Central memory CD8-positive, alpha-beta T cell (primary cell): ENCODE measurements around the gene ADARB1.

Experiments
- ATAC-seq: fragments of 150-1000 bp; cut with Tn5 transposase; replicated peaks from 2 replicates; pipeline ENCODE4 v1.10.0; 2022; ENCODE audit warnings: mild to moderate bottlenecking, moderate FRiP score, moderate number of reproducible peaks; ENCODE audit not compliant: poor library complexity, severe bottlenecking; ENCODE audit errors: extremely low read depth
- DNase-seq, 2 donors: peaks; one replicate each; pipeline ENCODE4 v3.0.0; 2021; ENCODE audit warnings: low spot score in 2 of 2
- H3K27ac Mint-ChIP-seq: one replicate; pipeline ENCODE4 v1.8.0; 2022; ENCODE audit warnings: low read depth, mild to moderate bottlenecking, moderate library complexity, mixed read lengths
- H3K27me3 Mint-ChIP-seq: one replicate; pipeline ENCODE4 v1.8.0; 2022; ENCODE audit warnings: mixed read lengths
- H3K36me3 Mint-ChIP-seq: one replicate; pipeline ENCODE4 v1.8.0; 2022; ENCODE audit warnings: mild to moderate bottlenecking, moderate library complexity, mixed read lengths; ENCODE audit not compliant: insufficient read depth
- H3K4me1 Mint-ChIP-seq: one replicate; pipeline ENCODE4 v1.8.0; 2022; ENCODE audit warnings: mixed read lengths
- H3K4me3 Mint-ChIP-seq: one replicate; pipeline ENCODE4 v1.8.0; 2022; ENCODE audit warnings: mild to moderate bottlenecking, moderate library complexity, mixed read lengths
- H3K9me3 Mint-ChIP-seq: one replicate; pipeline ENCODE4 v1.8.0; 2022; ENCODE audit warnings: mixed read lengths

The ADARB1 gene

GRCh38 chr21:45204395-45204794 is 130.0 kb downstream of the ADARB1 start:
- H3K27me3 Mint-ChIP-seq: no peaks in the 10 kb centered on the region
- ATAC-seq (no peak), DNase-seq (no peak)
- no peak overlapping the region for H3K27ac Mint-ChIP-seq
- H3K4me3 Mint-ChIP-seq: no peak overlapping the region
- peaks cover 39% of the 10 kb centered on the region for H3K4me1 Mint-ChIP-seq
- H3K36me3 Mint-ChIP-seq: peaks cover 14% of the 10 kb centered on the region
- no peaks in the 10 kb centered on the region for H3K9me3 Mint-ChIP-seq

DNA sequence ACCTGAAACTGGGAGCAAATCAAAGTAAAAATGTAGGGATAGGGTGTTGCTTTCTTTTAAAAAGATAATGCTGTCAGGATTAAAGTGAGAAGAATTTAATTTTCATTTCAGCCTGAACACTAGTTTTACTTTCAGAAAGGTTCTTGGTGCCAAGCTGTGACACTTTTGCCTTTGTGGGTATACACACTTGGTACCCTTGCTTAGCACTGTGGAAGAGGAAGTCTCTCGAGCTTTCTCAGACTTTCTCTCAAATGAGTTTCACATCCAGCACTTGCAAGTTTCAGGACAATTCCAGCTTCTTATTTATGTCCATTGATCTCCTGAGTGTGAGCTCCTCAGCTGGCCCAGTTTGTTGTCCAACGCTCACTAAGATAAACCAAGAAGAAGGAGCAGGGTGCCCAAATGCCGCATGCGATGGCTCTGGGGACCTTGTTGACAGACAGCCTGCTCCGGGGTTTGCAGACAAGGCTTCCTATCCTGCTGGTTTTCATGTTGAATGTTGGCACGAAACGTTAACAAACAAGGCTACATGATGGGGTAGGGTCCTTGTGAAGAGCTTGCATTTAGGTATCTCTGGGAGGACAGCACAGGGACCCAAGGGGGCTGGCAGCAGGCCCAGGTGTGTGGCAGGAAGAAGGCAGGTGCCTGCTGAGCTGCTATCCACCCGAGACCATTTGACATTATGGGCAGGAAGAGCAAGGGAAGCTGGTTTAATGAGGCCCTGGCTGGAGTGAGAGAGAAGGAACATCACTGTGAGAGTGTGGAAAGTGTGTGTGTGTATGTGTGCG is 133.7 kb downstream of the ADARB1 start:
- peaks cover 39% of the 10 kb centered on the region for H3K4me1 Mint-ChIP-seq
- peaks cover 16% of the 10 kb centered on the region for H3K36me3 Mint-ChIP-seq
- H3K27ac Mint-ChIP-seq: peak overlapping the region; percentile 61
- DNase-seq (no peak), ATAC-seq (peak; percentile 52)
- no peaks in the 10 kb centered on the region for H3K9me3 Mint-ChIP-seq
- no peaks in the 10 kb centered on the region for H3K27me3 Mint-ChIP-seq
- H3K4me3 Mint-ChIP-seq: peak overlapping the region; percentile 23

DNA sequence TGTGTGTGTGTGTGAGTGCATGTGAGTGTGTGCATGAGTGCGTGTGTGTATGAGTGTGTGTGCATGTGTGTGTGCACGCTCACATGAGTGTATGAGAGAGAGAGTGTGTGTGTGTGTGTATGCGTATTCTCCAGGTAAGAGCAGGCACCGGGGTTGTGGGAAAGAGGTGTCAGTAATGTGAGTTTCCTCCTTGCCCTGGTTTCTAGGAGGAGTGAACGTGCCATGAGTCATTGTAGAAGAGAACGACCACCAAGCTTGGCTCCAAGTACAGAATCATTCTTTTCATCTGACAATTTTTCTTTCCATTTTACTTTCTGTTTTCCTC is 134.2 kb downstream of the ADARB1 start:
- Mint-ChIP-seq H3K9me3 (no peaks in the 10 kb centered on the region), H3K4me1 (peaks cover 34% of the 10 kb centered on the region), H3K4me3 (peak overlapping the region; percentile 17), H3K27me3 (no peaks in the 10 kb centered on the region), H3K36me3 (peaks cover 16% of the 10 kb centered on the region), H3K27ac (peak overlapping the region; percentile 61)
- DNase-seq (no peak), ATAC-seq (peak; percentile 28)

DNA sequence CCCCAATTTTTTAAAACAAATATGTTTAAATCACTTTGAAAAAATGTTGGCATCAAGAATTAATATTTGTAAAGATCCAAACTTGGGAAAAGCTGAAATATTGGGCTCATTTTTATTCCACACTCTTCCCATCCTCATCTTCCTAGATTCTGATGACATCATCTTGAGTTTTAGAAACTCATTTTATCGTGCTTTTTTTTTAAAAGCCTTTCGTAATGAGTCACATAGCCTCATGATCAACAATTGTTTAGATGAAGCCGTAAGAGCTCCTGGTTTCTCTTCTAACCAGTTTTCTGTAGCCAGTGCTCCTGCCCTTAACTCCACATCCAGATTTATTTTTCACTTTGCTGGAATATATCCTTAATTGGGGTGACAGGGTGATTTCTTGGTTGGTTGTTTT is 134.7 kb downstream of the ADARB1 start:
- DNase-seq (no peak), ATAC-seq (no peak)
- H3K4me3 Mint-ChIP-seq: no peak overlapping the region
- no peaks in the 10 kb centered on the region for H3K27me3 Mint-ChIP-seq
- no peaks in the 10 kb centered on the region for H3K9me3 Mint-ChIP-seq
- H3K4me1 Mint-ChIP-seq: peaks cover 34% of the 10 kb centered on the region
- peak overlapping the region; percentile 24 for H3K27ac Mint-ChIP-seq
- H3K36me3 Mint-ChIP-seq: peaks cover 16% of the 10 kb centered on the region

DNA sequence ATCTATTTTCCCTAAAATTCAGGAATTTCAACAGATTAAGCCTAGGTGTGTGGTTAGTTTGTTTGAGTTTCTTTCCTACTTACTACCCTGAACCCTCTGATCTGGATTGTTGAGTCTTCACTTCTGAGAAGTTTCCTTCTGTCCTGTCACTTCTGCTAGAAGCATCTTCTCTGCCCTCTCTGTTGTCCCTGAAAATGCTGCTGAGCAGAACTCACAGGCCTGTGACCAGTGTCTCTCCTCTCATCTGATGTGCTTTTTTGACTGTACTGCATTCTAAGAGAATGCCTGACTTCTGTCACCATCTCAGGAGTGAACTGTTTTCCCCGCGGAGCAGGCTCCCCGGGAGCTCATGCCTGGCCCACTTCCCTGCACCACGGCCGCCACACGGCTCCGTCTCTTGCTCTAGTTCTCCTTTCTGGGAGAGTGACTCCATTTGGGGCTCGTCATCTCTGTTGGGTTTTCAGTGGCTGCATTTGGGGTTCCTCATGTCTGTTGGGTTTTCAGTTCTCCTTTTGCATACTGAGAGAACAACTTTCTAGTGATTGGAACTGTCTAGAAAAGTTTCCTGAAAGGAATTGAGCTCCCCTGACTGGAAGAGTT is 135.4 kb downstream of the ADARB1 start:
- H3K4me1 Mint-ChIP-seq: peaks cover 34% of the 10 kb centered on the region
- no peak overlapping the region for H3K4me3 Mint-ChIP-seq
- ATAC-seq: no peak
- no peaks in the 10 kb centered on the region for H3K9me3 Mint-ChIP-seq
- peak overlapping the region; percentile 24 for H3K27ac Mint-ChIP-seq
- peaks cover 13% of the 10 kb centered on the region for H3K36me3 Mint-ChIP-seq
- no peak for DNase-seq
- no peaks in the 10 kb centered on the region for H3K27me3 Mint-ChIP-seq

DNA sequence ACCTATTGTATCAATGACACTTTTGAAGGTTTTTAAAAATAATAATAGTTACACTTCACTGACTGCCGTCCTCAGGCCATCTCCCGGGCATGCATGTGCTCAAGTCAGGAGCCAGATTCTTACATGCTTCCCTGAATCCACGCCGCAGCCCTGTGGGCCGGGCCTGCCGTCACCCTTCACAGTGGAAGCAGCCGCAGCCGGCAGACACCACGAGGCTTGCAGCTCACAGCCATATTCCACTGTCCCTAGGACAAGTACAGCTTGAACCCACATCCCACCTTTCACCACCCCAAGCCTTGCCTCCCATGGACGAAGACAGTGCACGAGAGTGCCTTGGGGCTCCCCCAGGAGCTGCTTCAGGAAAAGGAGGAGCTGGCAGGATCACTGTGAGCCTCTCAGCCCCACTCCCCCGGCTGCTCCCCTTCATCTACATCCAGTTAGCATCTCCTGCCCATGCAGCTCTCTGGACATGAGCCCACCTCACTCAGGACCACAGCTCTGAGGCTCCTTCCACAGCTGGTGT is 136.1 kb downstream of the ADARB1 start:
- H3K27me3 Mint-ChIP-seq: no peaks in the 10 kb centered on the region
- H3K4me1 Mint-ChIP-seq: peaks cover 34% of the 10 kb centered on the region
- no peak for ATAC-seq
- H3K27ac Mint-ChIP-seq: no peak overlapping the region
- peaks cover 9% of the 10 kb centered on the region for H3K36me3 Mint-ChIP-seq
- no peak overlapping the region for H3K4me3 Mint-ChIP-seq
- no peak for DNase-seq
- H3K9me3 Mint-ChIP-seq: no peaks in the 10 kb centered on the region

DNA sequence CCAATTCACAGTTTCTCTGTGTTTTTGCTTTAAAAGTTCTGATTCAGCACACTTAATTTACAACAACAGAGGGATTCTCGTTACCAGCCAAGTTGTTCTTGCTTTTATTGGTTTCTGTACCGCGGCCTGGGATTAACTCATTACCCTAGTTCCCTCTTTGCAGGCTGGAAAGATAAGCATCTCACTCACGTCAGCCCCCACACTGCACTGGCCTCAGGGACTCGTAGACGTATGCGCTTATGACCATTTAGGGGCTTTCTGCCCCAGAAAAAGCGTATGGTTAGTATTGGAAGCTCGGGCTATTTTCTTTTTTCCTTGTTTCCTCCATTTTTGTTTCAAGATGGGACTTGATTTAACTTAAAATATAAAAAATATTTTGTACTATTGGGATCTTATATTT is 137.3 kb downstream of the ADARB1 start:
- H3K36me3 Mint-ChIP-seq: peaks cover 9% of the 10 kb centered on the region
- DNase-seq (no peak), ATAC-seq (no peak)
- H3K27ac Mint-ChIP-seq: no peak overlapping the region
- no peaks in the 10 kb centered on the region for H3K27me3 Mint-ChIP-seq
- no peak overlapping the region for H3K4me3 Mint-ChIP-seq
- H3K4me1 Mint-ChIP-seq: peaks cover 34% of the 10 kb centered on the region
- peaks cover 2% of the 10 kb centered on the region for H3K9me3 Mint-ChIP-seq

GRCh38 chr21:45213392-45213791 is 139.0 kb downstream of the ADARB1 start:
- no peak for ATAC-seq
- Mint-ChIP-seq H3K27me3 (no peaks in the 10 kb centered on the region), H3K4me1 (peaks cover 18% of the 10 kb centered on the region), H3K4me3 (no peak overlapping the region), H3K36me3 (peaks cover 9% of the 10 kb centered on the region), H3K27ac (no peak overlapping the region), H3K9me3 (peaks cover 11% of the 10 kb centered on the region)
- DNase-seq: no peak

- peaks cover 9% of the 10 kb centered on the region for H3K36me3 Mint-ChIP-seq
- H3K27ac Mint-ChIP-seq: no peak overlapping the region
- H3K4me1 Mint-ChIP-seq: no peaks in the 10 kb centered on the region
- H3K4me3 Mint-ChIP-seq: no peak overlapping the region
- peaks cover 11% of the 10 kb centered on the region for H3K9me3 Mint-ChIP-seq
- ATAC-seq (no peak), DNase-seq (no peak)
- H3K27me3 Mint-ChIP-seq: no peaks in the 10 kb centered on the region
These were observed 140.8 kb downstream of the ADARB1 start for GRCh38 chr21:45215213-45215612.

DNA sequence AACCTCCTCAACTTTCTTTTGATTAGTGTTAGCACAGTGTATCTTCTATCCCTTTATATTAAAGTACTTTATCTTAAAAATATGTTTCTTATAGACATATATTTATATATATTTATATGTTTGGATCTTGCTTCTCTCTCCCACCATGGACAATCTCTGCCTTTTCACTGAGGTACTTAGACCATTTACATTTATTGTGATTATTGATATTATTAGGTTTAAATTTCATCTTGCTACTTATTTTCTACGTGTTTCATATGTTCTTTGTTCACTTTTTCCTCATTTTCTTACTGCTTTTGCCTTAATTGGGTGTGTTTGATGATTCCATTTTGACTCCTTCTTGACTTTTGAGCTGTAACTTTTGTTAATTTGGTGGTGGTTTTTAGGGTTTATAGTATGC is 142.6 kb downstream of the ADARB1 start:
- ATAC-seq: no peak
- Mint-ChIP-seq H3K27ac (no peak overlapping the region), H3K4me3 (no peak overlapping the region), H3K4me1 (no peaks in the 10 kb centered on the region), H3K9me3 (peaks cover 11% of the 10 kb centered on the region), H3K36me3 (peaks cover 9% of the 10 kb centered on the region), H3K27me3 (no peaks in the 10 kb centered on the region)
- DNase-seq: no peak

- H3K36me3 Mint-ChIP-seq: peaks cover 15% of the 10 kb centered on the region
These were observed 145.1 kb downstream of the ADARB1 start for GRCh38 chr21:45219517-45219916.

GRCh38 chr21:45220071-45220481 is 145.7 kb downstream of the ADARB1 start:
- DNase-seq: no peak
- no peak overlapping the region for H3K27ac Mint-ChIP-seq
- H3K36me3 Mint-ChIP-seq: peaks cover 18% of the 10 kb centered on the region
- peaks cover 11% of the 10 kb centered on the region for H3K9me3 Mint-ChIP-seq
- no peak overlapping the region for H3K4me3 Mint-ChIP-seq
- H3K27me3 Mint-ChIP-seq: no peaks in the 10 kb centered on the region
- peaks cover 11% of the 10 kb centered on the region for H3K4me1 Mint-ChIP-seq
- no peak for ATAC-seq

More at GRCh38 chr21:45219517-45219916, 145.1 kb downstream of the ADARB1 start:
- H3K27ac Mint-ChIP-seq: no peak overlapping the region
- no peak for DNase-seq
- H3K27me3 Mint-ChIP-seq: no peaks in the 10 kb centered on the region
- peaks cover 11% of the 10 kb centered on the region for H3K9me3 Mint-ChIP-seq
- ATAC-seq: no peak
- H3K4me3 Mint-ChIP-seq: no peak overlapping the region
- peaks cover 5% of the 10 kb centered on the region for H3K4me1 Mint-ChIP-seq
